ENCODE results near the gene CYP4F3. TPM values are rescaled to one million over a fixed set of nuclear protein-coding genes. Genes with fewer than 3 reads are reported as not detected.

CYP4F3 gene
- total RNA-seq, 2 experiments from 2014 or later, result not detected

- peaks cover 6% of the 10 kb centered on the region for H3K4me1 Mint-ChIP-seq (ENCODE audit: low read depth)
- no peaks in the 10 kb centered on the region for H3K9me3 Mint-ChIP-seq
- TF ChIP-seq CTCF (IDR thresholded peaks at IDR 0.05), result no peak
- no peaks in the 10 kb centered on the region for H3K36me3 Mint-ChIP-seq (ENCODE audit: low read depth)
- ATAC-seq (ENCODE audit: poor library complexity), result no peak
- Histone ChIP-seq H3K36me3 (ENCODE audit: insufficient read depth, low read length) (no peaks in the 10 kb centered on the region), H3K27me3 (ENCODE audit: control insufficient read depth in 1 of 2, insufficient read depth in 2 of 2, low read length in 2 of 2) (peaks cover 17 to 18% of the 10 kb centered on the region in 2 experiments), H3K4me1 (ENCODE audit: insufficient read depth, low read length) (no peaks in the 10 kb centered on the region), H3K27ac (ENCODE audit: low read depth in 1 of 2, low read length in 2 of 2) (no peak overlapping the region), H3K9me3 (ENCODE audit: control insufficient read depth in 1 of 2, insufficient read depth in 1 of 2, low read length in 2 of 2) (peaks cover 0 to 9% of the 10 kb centered on the region in 2 experiments), H3K4me3 (ENCODE audit: low read length) (no peak overlapping the region)
- H3K4me3 Mint-ChIP-seq, result no peak overlapping the region
- DNase-seq, result no peak
- no peak overlapping the region for H3K27ac Mint-ChIP-seq
- H3K27me3 Mint-ChIP-seq, result peaks cover 21% of the 10 kb centered on the region
- ChIA-PET CTCF (no interaction called here), POLR2A (no interaction called here)
- intact Hi-C loops (cut with DNase I, micrococcal nuclease), result no loop called here
Observed at GRCh38 chr19:15666883-15667282, 26.2 kb downstream of the CYP4F3 start.

- H3K4me3 ChIP-seq (ENCODE audit: low read length), result no peak overlapping the region
- Mint-ChIP-seq H3K9me3 (no peaks in the 10 kb centered on the region), H3K4me3 (no peak overlapping the region), H3K27ac (no peak overlapping the region), H3K27me3 (no peaks in the 10 kb centered on the region), H3K4me1 (ENCODE audit: low read depth) (peaks cover 23% of the 10 kb centered on the region), H3K36me3 (ENCODE audit: low read depth) (no peaks in the 10 kb centered on the region)
- no peak for ATAC-seq (ENCODE audit: poor library complexity)
- intact Hi-C loops (cut with DNase I, micrococcal nuclease), result no loop called here
- peaks cover 4 to 18% of the 10 kb centered on the region in 2 experiments for H3K27me3 ChIP-seq (ENCODE audit: control insufficient read depth in 1 of 2, insufficient read depth in 2 of 2, low read length in 2 of 2)
- ChIA-PET CTCF (no interaction called here), POLR2A (no interaction called here)
- peaks cover 16% of the 10 kb centered on the region for H3K4me1 ChIP-seq (ENCODE audit: insufficient read depth, low read length)
- no peak for TF ChIP-seq CTCF (IDR thresholded peaks at IDR 0.05)
- no peak for DNase-seq
- H3K36me3 ChIP-seq (ENCODE audit: insufficient read depth, low read length), result no peaks in the 10 kb centered on the region
- peaks cover 0 to 3% of the 10 kb centered on the region in 2 experiments for H3K9me3 ChIP-seq (ENCODE audit: control insufficient read depth in 1 of 2, insufficient read depth in 1 of 2, low read length in 2 of 2)
- H3K27ac ChIP-seq (ENCODE audit: low read depth in 1 of 2, low read length in 2 of 2), result no peak overlapping the region
Observed at GRCh38 chr19:15669440-15669839, 28.7 kb downstream of the CYP4F3 start.

- no peaks in the 10 kb centered on the region for H3K36me3 ChIP-seq (ENCODE audit: insufficient read depth, low read length)
- H3K4me3 ChIP-seq (ENCODE audit: low read length), result no peak overlapping the region
- H3K9me3 ChIP-seq (ENCODE audit: control insufficient read depth in 1 of 2, insufficient read depth in 1 of 2, low read length in 2 of 2), result peaks cover 0 to 3% of the 10 kb centered on the region in 2 experiments
- peaks cover 4 to 15% of the 10 kb centered on the region in 2 experiments for H3K27me3 ChIP-seq (ENCODE audit: control insufficient read depth in 1 of 2, insufficient read depth in 2 of 2, low read length in 2 of 2)
- Mint-ChIP-seq H3K9me3 (no peaks in the 10 kb centered on the region), H3K27me3 (no peaks in the 10 kb centered on the region), H3K4me1 (ENCODE audit: low read depth) (peaks cover 23% of the 10 kb centered on the region), H3K4me3 (no peak overlapping the region), H3K36me3 (ENCODE audit: low read depth) (no peaks in the 10 kb centered on the region), H3K27ac (no peak overlapping the region)
- ATAC-seq (ENCODE audit: poor library complexity) (no peak), DNase-seq (no peak)
- H3K27ac ChIP-seq (ENCODE audit: low read depth in 1 of 2, low read length in 2 of 2), result no peak overlapping the region
- ChIA-PET POLR2A (no interaction called here), CTCF (no interaction called here)
- peaks cover 16% of the 10 kb centered on the region for H3K4me1 ChIP-seq (ENCODE audit: insufficient read depth, low read length)
- TF ChIP-seq CTCF (IDR thresholded peaks at IDR 0.05), result no peak
- intact Hi-C loops (cut with DNase I, micrococcal nuclease), result no loop called here
Observed at GRCh38 chr19:15669891-15670290, 29.2 kb downstream of the CYP4F3 start.
